ENCODE data around the gene KPNA1. TPM values are rescaled to one million over a fixed set of nuclear protein-coding genes. Genes with fewer than 3 reads are reported as not detected.

Gene KPNA1
- polyA plus RNA-seq, 1 of the 3 experiments (the other 2 are of a cell fraction), result 21.6 TPM

DNA sequence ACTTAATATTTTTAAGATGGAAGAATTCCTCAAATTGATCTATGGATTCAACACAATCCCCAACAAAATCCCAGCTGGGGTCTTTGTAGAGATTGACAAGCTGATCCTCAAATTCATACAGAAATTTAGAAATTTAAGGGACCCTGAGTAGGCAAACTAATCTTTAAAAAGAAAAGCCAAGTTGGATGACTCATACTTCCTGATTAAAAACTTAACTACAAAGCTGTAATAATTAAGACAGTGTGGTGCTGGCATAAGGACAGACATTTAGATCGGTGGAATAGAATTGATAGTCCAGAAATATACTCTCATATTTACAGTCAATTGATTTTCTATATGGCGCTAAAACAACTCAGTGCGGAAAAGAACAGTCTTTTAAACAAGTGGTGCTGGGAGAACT lies 119.2 kb downstream of the KPNA1 start:
- TF ChIP-seq, protein P1, sequence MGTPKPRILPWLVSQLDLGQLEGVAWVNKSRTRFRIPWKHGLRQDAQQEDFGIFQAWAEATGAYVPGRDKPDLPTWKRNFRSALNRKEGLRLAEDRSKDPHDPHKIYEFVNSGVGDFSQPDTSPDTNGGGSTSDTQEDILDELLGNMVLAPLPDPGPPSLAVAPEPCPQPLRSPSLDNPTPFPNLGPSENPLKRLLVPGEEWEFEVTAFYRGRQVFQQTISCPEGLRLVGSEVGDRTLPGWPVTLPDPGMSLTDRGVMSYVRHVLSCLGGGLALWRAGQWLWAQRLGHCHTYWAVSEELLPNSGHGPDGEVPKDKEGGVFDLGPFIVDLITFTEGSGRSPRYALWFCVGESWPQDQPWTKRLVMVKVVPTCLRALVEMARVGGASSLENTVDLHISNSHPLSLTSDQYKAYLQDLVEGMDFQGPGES (IDR thresholded peaks at IDR 0.05; ENCODE audit: low read depth, low read length), result no peak
- TF ChIP-seq EP300 (IDR thresholded peaks at IDR 0.05; ENCODE audit: borderline replicate concordance in 1 of 2, low read depth in 1 of 2, low read length in 1 of 2) (no peak), RCOR1 (IDR thresholded peaks at IDR 0.05; ENCODE audit: low read length) (no peak), ELF1 (IDR thresholded peaks at IDR 0.05) (no peak)
- TF ChIP-seq, protein P2, sequence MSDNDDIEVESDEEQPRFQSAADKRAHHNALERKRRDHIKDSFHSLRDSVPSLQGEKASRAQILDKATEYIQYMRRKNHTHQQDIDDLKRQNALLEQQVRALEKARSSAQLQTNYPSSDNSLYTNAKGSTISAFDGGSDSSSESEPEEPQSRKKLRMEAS (IDR thresholded peaks at IDR 0.05; ENCODE audit: low read depth), result no peak
- TF ChIP-seq, protein P3, sequence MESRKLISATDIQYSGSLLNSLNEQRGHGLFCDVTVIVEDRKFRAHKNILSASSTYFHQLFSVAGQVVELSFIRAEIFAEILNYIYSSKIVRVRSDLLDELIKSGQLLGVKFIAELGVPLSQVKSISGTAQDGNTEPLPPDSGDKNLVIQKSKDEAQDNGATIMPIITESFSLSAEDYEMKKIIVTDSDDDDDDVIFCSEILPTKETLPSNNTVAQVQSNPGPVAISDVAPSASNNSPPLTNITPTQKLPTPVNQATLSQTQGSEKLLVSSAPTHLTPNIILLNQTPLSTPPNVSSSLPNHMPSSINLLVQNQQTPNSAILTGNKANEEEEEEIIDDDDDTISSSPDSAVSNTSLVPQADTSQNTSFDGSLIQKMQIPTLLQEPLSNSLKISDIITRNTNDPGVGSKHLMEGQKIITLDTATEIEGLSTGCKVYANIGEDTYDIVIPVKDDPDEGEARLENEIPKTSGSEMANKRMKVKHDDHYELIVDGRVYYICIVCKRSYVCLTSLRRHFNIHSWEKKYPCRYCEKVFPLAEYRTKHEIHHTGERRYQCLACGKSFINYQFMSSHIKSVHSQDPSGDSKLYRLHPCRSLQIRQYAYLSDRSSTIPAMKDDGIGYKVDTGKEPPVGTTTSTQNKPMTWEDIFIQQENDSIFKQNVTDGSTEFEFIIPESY (IDR thresholded peaks at IDR 0.05; ENCODE audit: borderline replicate concordance, low read depth), result no peak
- ChIA-PET POLR2A (interaction anchor here (0.5 kb wide), 1 partner anchor 848 kb away, joined by 3 read pairs; no protein-coding TSS in a partner anchor), CTCF (interaction anchor here (1.3 kb wide), 1 partner anchor 284 kb away, joined by 6 read pairs; no protein-coding TSS in a partner anchor)
- H4K20me1 ChIP-seq (ENCODE audit: insufficient read depth), result no peaks in the 10 kb centered on the region
- no peaks in the 10 kb centered on the region for H3K9me2 ChIP-seq
- H3K27me3 ChIP-seq (ENCODE audit: insufficient read depth), result no peaks in the 10 kb centered on the region
- 67% methylated on average over 3 of the region's 3 CpGs for WGBS (ENCODE audit: low lambda C conversion rate)
- DNase-seq, result no peak
- no peaks in the 10 kb centered on the region for H3K9me3 ChIP-seq
- H3K4me1 ChIP-seq (ENCODE audit: control insufficient read depth in 1 of 2, insufficient read depth in 2 of 2, low read depth in 1 of 2, low read length in 1 of 2), result peaks cover 2 to 19% of the 10 kb centered on the region in 2 experiments; a peak in 3 of 4 replicates
- no peak overlapping the region for H3K27ac ChIP-seq (ENCODE audit: low read depth in 2 of 2, low read length in 1 of 2)
- H2AFZ ChIP-seq (ENCODE audit: low read depth), result no peak overlapping the region
- no peaks in the 10 kb centered on the region for H3K79me2 ChIP-seq (ENCODE audit: insufficient read depth)
- no peaks in the 10 kb centered on the region for H3K36me3 ChIP-seq (replicated peaks in 1 of 2; ENCODE audit: control insufficient read depth in 1 of 2, insufficient read depth in 2 of 2, low read length in 1 of 2)
- H3F3A ChIP-seq (replicated peaks; ENCODE audit: insufficient read depth), result no peaks in the 10 kb centered on the region
- no peak overlapping the region for H3K9ac ChIP-seq
- no peak overlapping the region for H3K4me3 ChIP-seq (ENCODE audit: low read depth in 2 of 2, low read length in 1 of 2)
- H3K4me2 ChIP-seq, result no peak overlapping the region

DNA sequence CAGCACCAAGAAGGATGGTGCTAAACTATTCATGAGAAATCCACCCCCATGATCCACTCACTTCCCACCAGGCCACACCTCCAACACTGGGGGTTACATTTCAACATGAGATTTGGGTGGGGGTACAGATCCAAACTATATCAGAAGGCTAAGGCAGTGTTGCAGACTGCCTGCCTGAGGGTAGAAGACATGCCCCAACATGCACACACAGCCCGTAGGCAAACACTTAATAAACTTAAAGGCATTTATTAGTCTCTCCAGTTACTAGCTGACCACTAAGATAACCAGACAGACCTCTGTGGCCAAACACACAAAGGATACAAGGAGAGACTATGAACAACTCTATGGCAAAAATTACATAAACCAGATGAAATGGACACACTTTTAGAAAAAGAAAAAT lies 120.6 kb downstream of the KPNA1 start:
- H3K27me3 ChIP-seq (ENCODE audit: insufficient read depth), result no peaks in the 10 kb centered on the region
- ChIA-PET CTCF (interaction anchor here (1.3 to 2.7 kb wide), 7 partner anchors 10 to 634 kb away, joined by 4 to 45 read pairs (median 11); partner anchors contain the start of genes FAM162A, MIX23, PARP14 and WDR5B), POLR2A (no interaction called here)
- TF ChIP-seq MEF2A (IDR thresholded peaks at IDR 0.05; ENCODE audit: borderline replicate concordance, low read depth), result no peak
- no peak for DNase-seq
- H3K36me3 ChIP-seq (replicated peaks in 1 of 2; ENCODE audit: control insufficient read depth in 1 of 2, insufficient read depth in 2 of 2, low read length in 1 of 2), result no peaks in the 10 kb centered on the region
- 73% methylated on average over 1 of the region's 1 CpG for WGBS (ENCODE audit: low lambda C conversion rate)
- H3K27ac ChIP-seq (ENCODE audit: low read depth in 2 of 2, low read length in 1 of 2), result no peak overlapping the region; a peak in 1 of 4 replicates
- no peaks in the 10 kb centered on the region for H3K79me2 ChIP-seq (ENCODE audit: insufficient read depth)
- no peak overlapping the region for H3K4me3 ChIP-seq (ENCODE audit: low read depth in 2 of 2, low read length in 1 of 2)
- H3K9ac ChIP-seq, result no peak overlapping the region
- H4K20me1 ChIP-seq (ENCODE audit: insufficient read depth), result no peaks in the 10 kb centered on the region
- no peaks in the 10 kb centered on the region for H3F3A ChIP-seq (replicated peaks; ENCODE audit: insufficient read depth)
- no peak overlapping the region for H3K4me2 ChIP-seq
- H2AFZ ChIP-seq (ENCODE audit: low read depth), result no peak overlapping the region
- no peaks in the 10 kb centered on the region for H3K9me2 ChIP-seq
- H3K4me1 ChIP-seq (ENCODE audit: control insufficient read depth in 1 of 2, insufficient read depth in 2 of 2, low read depth in 1 of 2, low read length in 1 of 2), result peaks cover 2 to 19% of the 10 kb centered on the region in 2 experiments; a peak in 3 of 4 replicates
- no peaks in the 10 kb centered on the region for H3K9me3 ChIP-seq

Measured in SK-N-SH (cell line).